SK-N-SH treated with all-trans-retinoic acid at 6 μM for 48 hours (cell line): ENCODE measurements around the gene SAMD4A.

Source experiments
- ATAC-seq: fragments of 200-7000 bp; cut with Tn5 transposase; 3 replicates; pipeline ENCODE4 v1.9.1; 2020; ENCODE audit warnings: mild to moderate bottlenecking, moderate library complexity
- ARNTL ChIP-seq: fragments of 450-650 bp; formaldehyde crosslinking; IDR thresholded peaks from 2 replicates; pipeline ENCODE4 v1.5.0; 2020; ENCODE audit warnings: low read depth, mild to moderate bottlenecking, moderate library complexity, borderline replicate concordance
- BACH2 ChIP-seq: fragments of 250-450 bp; sonication (Bioruptor Pico); IDR thresholded peaks from 2 replicates; pipeline ENCODE4 v1.9.0; 2021; ENCODE audit warnings: mild to moderate bottlenecking, borderline replicate concordance
- CSDC2 ChIP-seq: fragments of 250-450 bp; sonication (Bioruptor Pico); IDR thresholded peaks from 2 replicates; pipeline ENCODE4 v1.5.0; 2020; ENCODE audit warnings: mild to moderate bottlenecking, moderate library complexity
- ESRRG ChIP-seq: fragments of 250-450 bp; sonication (Bioruptor Pico); IDR thresholded peaks from 2 replicates; pipeline ENCODE4 v1.6.1; 2021; ENCODE audit warnings: mild to moderate bottlenecking
- GLIS3 ChIP-seq: fragments of 250-450 bp; sonication (Bioruptor Pico); IDR thresholded peaks from 2 replicates; pipeline ENCODE4 v1.5.0; 2020; ENCODE audit warnings: mild to moderate bottlenecking, moderate library complexity
- ISL1 ChIP-seq: fragments of 250-450 bp; sonication (Bioruptor Pico); IDR thresholded peaks from 2 replicates; pipeline ENCODE4 v2.1.2; 2022; ENCODE audit warnings: mild to moderate bottlenecking, moderate library complexity
- OSR1 ChIP-seq: fragments of 250-450 bp; sonication (Bioruptor Pico); IDR thresholded peaks from 2 replicates; pipeline ENCODE4 v1.8.0; 2022; ENCODE audit warnings: moderate library complexity, mild to moderate bottlenecking, inconsistent platforms
- PPARA ChIP-seq: fragments of 250-450 bp; sonication (Bioruptor Pico); IDR thresholded peaks from 2 replicates; pipeline ENCODE4 v1.5.0; 2020; ENCODE audit warnings: mild to moderate bottlenecking, borderline replicate concordance
- RARB ChIP-seq: fragments of 250-450 bp; sonication (Bioruptor Pico); IDR thresholded peaks from 2 replicates; pipeline ENCODE4 v1.8.0; 2021; ENCODE audit warnings: mild to moderate bottlenecking, moderate library complexity
- SNAI2 ChIP-seq: fragments of 250-450 bp; sonication (Bioruptor Pico); IDR thresholded peaks from 2 replicates; pipeline ENCODE4 v1.5.0; 2020; ENCODE audit warnings: mild to moderate bottlenecking, moderate library complexity
- TCF4 ChIP-seq: fragments of 250-450 bp; sonication (Bioruptor Pico); IDR thresholded peaks from 2 replicates; pipeline ENCODE4 v1.8.0; 2021; ENCODE audit warnings: mild to moderate bottlenecking, moderate library complexity, borderline replicate concordance
- TOX ChIP-seq: fragments of 250-450 bp; sonication (Bioruptor Pico); IDR thresholded peaks from 2 replicates; pipeline ENCODE4 v1.8.0; 2021; ENCODE audit warnings: mild to moderate bottlenecking, moderate library complexity, borderline replicate concordance
- ZC3H10 ChIP-seq: fragments of 250-450 bp; sonication (Bioruptor Pico); IDR thresholded peaks from 2 replicates; pipeline ENCODE4 v1.5.1; 2021; ENCODE audit warnings: mild to moderate bottlenecking, moderate library complexity
- ZFP3 ChIP-seq: fragments of 250-450 bp; sonication (Bioruptor Pico); IDR thresholded peaks from 2 replicates; pipeline ENCODE4 v1.5.0; 2020; ENCODE audit warnings: mild to moderate bottlenecking, moderate library complexity
- ZFP30 ChIP-seq: fragments of 450-650 bp; formaldehyde crosslinking; IDR thresholded peaks from 2 replicates; pipeline ENCODE4 v1.5.0; 2022; ENCODE audit warnings: mild to moderate bottlenecking, moderate library complexity
- ZNF565 ChIP-seq: fragments of 450-650 bp; formaldehyde crosslinking; conservative IDR thresholded peaks from 2 replicates; pipeline ENCODE4 v1.5.0; 2020; ENCODE audit warnings: low read depth, mild to moderate bottlenecking, moderate library complexity
- ZNF70 ChIP-seq: fragments of 450-650 bp; formaldehyde crosslinking; IDR thresholded peaks from 2 replicates; pipeline ENCODE4 v1.5.0; 2020; ENCODE audit warnings: mild to moderate bottlenecking, moderate library complexity
- ZNF8 ChIP-seq: fragments of 450-650 bp; formaldehyde crosslinking; IDR thresholded peaks from 2 replicates; pipeline ENCODE4 v1.5.0; 2020; ENCODE audit warnings: mild to moderate bottlenecking, moderate library complexity
- TF ChIP-seq, protein P1 (sequence below): fragments of 250-450 bp; sonication (Bioruptor Pico); IDR thresholded peaks from 2 replicates; pipeline ENCODE4 v1.8.0; 2020; ENCODE audit warnings: mild to moderate bottlenecking, moderate library complexity, borderline replicate concordance
- TF ChIP-seq, protein P2 (sequence below): fragments of 250-450 bp; sonication (Bioruptor Pico); IDR thresholded peaks from 2 replicates; pipeline ENCODE4 v1.5.0; 2020; ENCODE audit warnings: mild to moderate bottlenecking, moderate library complexity
- TF ChIP-seq, protein P3 (sequence below): fragments of 250-450 bp; sonication (Bioruptor Pico); IDR thresholded peaks from 2 replicates; pipeline ENCODE4 v1.5.1; 2020; ENCODE audit warnings: low read depth, mild to moderate bottlenecking, moderate library complexity
- TF ChIP-seq, protein P4 (sequence below): fragments of 250-450 bp; sonication (Bioruptor Pico); IDR thresholded peaks from 2 replicates; pipeline ENCODE4 v1.8.0; 2021; ENCODE audit warnings: low read depth, mild to moderate bottlenecking, moderate library complexity, borderline replicate concordance

SAMD4A gene

DNA sequence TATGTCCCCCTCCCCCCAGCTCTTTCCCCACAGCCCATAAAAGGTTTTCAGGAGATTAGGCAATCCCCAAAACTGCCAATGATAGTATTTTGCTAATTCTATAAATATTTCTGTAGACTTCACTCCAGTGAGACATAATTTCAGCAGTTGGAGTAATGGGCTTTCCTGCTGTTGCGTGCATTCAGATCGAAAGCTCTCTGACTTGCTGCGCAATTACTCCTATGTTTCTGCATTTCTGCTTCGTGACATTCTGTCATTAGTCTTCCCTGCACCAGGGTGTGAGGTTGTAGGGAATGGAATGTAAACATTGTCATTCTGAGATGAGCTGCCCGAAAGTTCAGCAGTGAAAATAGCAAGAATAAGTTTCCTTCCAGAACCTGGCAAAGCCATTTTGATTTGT, 58.2 kb downstream of the SAMD4A start:
- TF ChIP-seq ISL1 (CRISPR knock-in tag) = no peak
- TF ChIP-seq TOX (CRISPR knock-in tag) = no peak
- no peak for TF ChIP-seq OSR1 (CRISPR knock-in tag)
- no peak for TF ChIP-seq ZNF8 (CRISPR knock-in tag)
- TF ChIP-seq RARB (CRISPR knock-in tag) = no peak
- no peak for TF ChIP-seq ZNF565 (CRISPR knock-in tag)
- no peak for TF ChIP-seq BACH2
- no peak for ATAC-seq

DNA sequence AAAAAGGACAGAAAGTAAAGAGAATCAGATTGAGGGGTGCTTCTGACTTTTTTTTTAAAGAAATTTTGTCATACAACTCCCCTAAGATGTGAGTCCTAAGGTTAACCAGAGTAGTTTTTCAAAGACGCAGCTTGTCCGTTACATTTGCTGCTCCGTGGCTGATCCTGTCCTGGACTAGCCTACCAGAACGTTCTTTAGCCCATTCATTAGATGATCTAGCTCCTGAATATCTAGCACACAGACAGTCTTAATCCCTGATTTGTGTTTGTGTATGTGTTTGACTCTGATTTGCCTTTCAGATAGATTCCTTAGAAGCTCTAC, 60.3 kb downstream of the SAMD4A start:
- TF ChIP-seq ZNF70 (CRISPR knock-in tag) (no peak), ARNTL (CRISPR knock-in tag) (no peak), ZFP3 (CRISPR knock-in tag) (no peak), ZC3H10 (no peak), ZNF8 (CRISPR knock-in tag) (no peak), TCF4 (CRISPR knock-in tag) (no peak), BACH2 (no peak), TOX (CRISPR knock-in tag) (no peak), ZFP30 (CRISPR knock-in tag) (no peak), ZNF565 (CRISPR knock-in tag) (no peak), GLIS3 (no peak), ESRRG (no peak), PPARA (CRISPR knock-in tag) (no peak), ISL1 (CRISPR knock-in tag) (no peak), CSDC2 (CRISPR knock-in tag) (no peak)
- TF ChIP-seq, protein P1, sequence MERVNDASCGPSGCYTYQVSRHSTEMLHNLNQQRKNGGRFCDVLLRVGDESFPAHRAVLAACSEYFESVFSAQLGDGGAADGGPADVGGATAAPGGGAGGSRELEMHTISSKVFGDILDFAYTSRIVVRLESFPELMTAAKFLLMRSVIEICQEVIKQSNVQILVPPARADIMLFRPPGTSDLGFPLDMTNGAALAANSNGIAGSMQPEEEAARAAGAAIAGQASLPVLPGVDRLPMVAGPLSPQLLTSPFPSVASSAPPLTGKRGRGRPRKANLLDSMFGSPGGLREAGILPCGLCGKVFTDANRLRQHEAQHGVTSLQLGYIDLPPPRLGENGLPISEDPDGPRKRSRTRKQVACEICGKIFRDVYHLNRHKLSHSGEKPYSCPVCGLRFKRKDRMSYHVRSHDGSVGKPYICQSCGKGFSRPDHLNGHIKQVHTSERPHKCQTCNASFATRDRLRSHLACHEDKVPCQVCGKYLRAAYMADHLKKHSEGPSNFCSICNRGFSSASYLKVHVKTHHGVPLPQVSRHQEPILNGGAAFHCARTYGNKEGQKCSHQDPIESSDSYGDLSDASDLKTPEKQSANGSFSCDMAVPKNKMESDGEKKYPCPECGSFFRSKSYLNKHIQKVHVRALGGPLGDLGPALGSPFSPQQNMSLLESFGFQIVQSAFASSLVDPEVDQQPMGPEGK (CRISPR knock-in tag) = no peak
- TF ChIP-seq, protein P2, sequence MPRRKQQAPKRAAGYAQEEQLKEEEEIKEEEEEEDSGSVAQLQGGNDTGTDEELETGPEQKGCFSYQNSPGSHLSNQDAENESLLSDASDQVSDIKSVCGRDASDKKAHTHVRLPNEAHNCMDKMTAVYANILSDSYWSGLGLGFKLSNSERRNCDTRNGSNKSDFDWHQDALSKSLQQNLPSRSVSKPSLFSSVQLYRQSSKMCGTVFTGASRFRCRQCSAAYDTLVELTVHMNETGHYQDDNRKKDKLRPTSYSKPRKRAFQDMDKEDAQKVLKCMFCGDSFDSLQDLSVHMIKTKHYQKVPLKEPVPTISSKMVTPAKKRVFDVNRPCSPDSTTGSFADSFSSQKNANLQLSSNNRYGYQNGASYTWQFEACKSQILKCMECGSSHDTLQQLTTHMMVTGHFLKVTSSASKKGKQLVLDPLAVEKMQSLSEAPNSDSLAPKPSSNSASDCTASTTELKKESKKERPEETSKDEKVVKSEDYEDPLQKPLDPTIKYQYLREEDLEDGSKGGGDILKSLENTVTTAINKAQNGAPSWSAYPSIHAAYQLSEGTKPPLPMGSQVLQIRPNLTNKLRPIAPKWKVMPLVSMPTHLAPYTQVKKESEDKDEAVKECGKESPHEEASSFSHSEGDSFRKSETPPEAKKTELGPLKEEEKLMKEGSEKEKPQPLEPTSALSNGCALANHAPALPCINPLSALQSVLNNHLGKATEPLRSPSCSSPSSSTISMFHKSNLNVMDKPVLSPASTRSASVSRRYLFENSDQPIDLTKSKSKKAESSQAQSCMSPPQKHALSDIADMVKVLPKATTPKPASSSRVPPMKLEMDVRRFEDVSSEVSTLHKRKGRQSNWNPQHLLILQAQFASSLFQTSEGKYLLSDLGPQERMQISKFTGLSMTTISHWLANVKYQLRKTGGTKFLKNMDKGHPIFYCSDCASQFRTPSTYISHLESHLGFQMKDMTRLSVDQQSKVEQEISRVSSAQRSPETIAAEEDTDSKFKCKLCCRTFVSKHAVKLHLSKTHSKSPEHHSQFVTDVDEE = no peak
- TF ChIP-seq, protein P3, sequence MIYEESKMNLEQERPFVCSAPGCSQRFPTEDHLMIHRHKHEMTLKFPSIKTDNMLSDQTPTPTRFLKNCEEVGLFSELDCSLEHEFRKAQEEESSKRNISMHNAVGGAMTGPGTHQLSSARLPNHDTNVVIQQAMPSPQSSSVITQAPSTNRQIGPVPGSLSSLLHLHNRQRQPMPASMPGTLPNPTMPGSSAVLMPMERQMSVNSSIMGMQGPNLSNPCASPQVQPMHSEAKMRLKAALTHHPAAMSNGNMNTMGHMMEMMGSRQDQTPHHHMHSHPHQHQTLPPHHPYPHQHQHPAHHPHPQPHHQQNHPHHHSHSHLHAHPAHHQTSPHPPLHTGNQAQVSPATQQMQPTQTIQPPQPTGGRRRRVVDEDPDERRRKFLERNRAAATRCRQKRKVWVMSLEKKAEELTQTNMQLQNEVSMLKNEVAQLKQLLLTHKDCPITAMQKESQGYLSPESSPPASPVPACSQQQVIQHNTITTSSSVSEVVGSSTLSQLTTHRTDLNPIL (CRISPR knock-in tag) = no peak
- no peak for ATAC-seq

DNA sequence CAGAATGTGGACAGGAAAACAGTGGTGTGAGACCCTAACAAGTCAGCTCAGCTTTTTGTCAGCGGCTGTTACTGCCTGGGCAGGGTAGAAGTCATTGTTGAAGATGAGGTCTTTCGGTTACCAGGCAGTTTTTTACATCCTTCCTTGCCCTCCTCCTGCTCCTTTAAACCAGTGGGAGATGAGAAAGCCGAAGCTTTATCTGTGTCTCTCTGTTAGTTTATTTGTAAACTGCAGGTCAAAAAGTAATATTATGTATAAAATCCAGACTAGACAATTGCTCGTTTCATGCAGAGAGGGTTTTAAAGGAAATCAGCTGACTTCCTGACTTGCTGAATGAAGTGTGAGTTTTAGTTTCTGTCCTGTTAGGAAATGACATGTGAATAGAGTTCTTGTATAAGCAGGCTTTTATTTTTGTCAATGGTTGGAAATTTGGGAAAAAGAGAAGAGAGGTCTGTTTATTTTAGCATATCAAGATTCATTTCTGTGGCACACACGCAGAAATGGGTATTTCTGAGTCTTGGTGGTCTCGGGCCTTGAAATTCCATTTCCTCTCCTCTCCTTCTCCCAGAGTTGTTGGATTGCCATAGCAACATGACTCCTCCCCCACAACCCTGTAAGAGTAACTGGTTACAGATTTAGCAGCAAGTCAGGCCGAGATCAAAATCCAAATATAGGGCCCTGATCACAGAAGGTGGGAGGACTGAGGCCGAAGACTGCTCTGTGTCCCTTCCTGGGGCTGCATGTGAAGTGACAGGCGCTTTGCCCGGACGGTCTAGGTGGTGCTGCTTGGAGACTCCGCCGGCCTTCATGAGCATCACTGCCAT, 60.8 kb downstream of the SAMD4A start:
- TF ChIP-seq SNAI2 (CRISPR knock-in tag) (no peak), GLIS3 (no peak), BACH2 (no peak), ESRRG (no peak), OSR1 (CRISPR knock-in tag) (no peak), ZFP30 (CRISPR knock-in tag) (no peak), ISL1 (CRISPR knock-in tag) (no peak), ZC3H10 (no peak), ZNF8 (CRISPR knock-in tag) (no peak), CSDC2 (CRISPR knock-in tag) (no peak), TCF4 (CRISPR knock-in tag) (no peak), ZFP3 (CRISPR knock-in tag) (no peak), PPARA (CRISPR knock-in tag) (no peak)
- TF ChIP-seq, protein P4, sequence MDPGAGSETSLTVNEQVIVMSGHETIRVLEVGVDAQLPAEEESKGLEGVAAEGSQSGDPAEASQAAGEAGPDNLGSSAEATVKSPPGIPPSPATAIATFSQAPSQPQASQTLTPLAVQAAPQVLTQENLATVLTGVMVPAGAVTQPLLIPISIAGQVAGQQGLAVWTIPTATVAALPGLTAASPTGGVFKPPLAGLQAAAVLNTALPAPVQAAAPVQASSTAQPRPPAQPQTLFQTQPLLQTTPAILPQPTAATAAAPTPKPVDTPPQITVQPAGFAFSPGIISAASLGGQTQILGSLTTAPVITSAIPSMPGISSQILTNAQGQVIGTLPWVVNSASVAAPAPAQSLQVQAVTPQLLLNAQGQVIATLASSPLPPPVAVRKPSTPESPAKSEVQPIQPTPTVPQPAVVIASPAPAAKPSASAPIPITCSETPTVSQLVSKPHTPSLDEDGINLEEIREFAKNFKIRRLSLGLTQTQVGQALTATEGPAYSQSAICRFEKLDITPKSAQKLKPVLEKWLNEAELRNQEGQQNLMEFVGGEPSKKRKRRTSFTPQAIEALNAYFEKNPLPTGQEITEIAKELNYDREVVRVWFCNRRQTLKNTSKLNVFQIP = no peak
- TF ChIP-seq, protein P3 (CRISPR knock-in tag) = no peak
- TF ChIP-seq, protein P2 = no peak
- ATAC-seq = peak; percentile 73
